GM23338 (cell line): Measurements from ENCODE around the gene ERMP1. TPM values are rescaled to one million over a fixed set of nuclear protein-coding genes. Genes with fewer than 3 reads are reported as not detected.
A peak's percentile ranks its signal among the peaks of the same experiment; 100 is the strongest.

Source experiments
- ATAC-seq: fragments of 200-7000 bp; cut with Tn5 transposase; 3 replicates; pipeline ENCODE4 v1.9.1; 2020
- DNase-seq: peaks from one replicate; pipeline ENCODE4 v3.0.0-alpha.2; 2015; ENCODE audit warnings: low spot score
- H2AFZ ChIP-seq: fragments of 200-600 bp; sonication (generic); 2 replicates; pipeline ENCODE4 v1.8.0; 2016; ENCODE audit warnings: antibody characterized with exemption, mild to moderate bottlenecking, moderate library complexity
- H3F3A ChIP-seq: fragments of 200-600 bp; sonication (generic); replicated peaks from 2 replicates; pipeline ENCODE4 v1.8.0; 2017; ENCODE audit warnings: antibody characterized with exemption, mixed run types, low read depth
- H3K27ac ChIP-seq: fragments of 200-600 bp; sonication (generic); 2 replicates; pipeline ENCODE4 v1.6.1; 2016; ENCODE audit warnings: low read depth
- H3K27me3 ChIP-seq: fragments of 200-600 bp; sonication (generic); 2 replicates; pipeline ENCODE4 v1.8.0; 2016; ENCODE audit warnings: mild to moderate bottlenecking, mixed run types, moderate library complexity; ENCODE audit not compliant: insufficient read depth
- H3K36me3 ChIP-seq: fragments of 200-600 bp; sonication (generic); 2 replicates; pipeline ENCODE4 v1.8.0; 2016; ENCODE audit warnings: mild to moderate bottlenecking; ENCODE audit not compliant: insufficient read depth
- H3K4me1 ChIP-seq: fragments of 200-600 bp; sonication (generic); 2 replicates; pipeline ENCODE4 v1.8.0; 2016; ENCODE audit warnings: mild to moderate bottlenecking, moderate library complexity; ENCODE audit not compliant: insufficient read depth
- H3K4me2 ChIP-seq: fragments of 200-600 bp; sonication (generic); 2 replicates; pipeline ENCODE4 v1.7.1; 2017; ENCODE audit warnings: mixed run types
- H3K4me3 ChIP-seq: fragments of 200-600 bp; sonication (generic); 2 replicates; pipeline ENCODE4 v1.6.1; 2016; ENCODE audit warnings: mixed run types
- H3K79me2 ChIP-seq: fragments of 200-600 bp; sonication (generic); replicated peaks from 2 replicates; pipeline ENCODE4 v1.8.0; 2017; ENCODE audit warnings: mild to moderate bottlenecking; ENCODE audit not compliant: insufficient read depth
- H3K9me2 ChIP-seq: fragments of 200-600 bp; sonication (generic); 2 replicates; pipeline ENCODE4 v1.8.0; 2017; ENCODE audit not compliant: insufficient read depth
- H4K20me1 ChIP-seq: fragments of 200-600 bp; sonication (generic); replicated peaks from 2 replicates; pipeline ENCODE4 v1.8.0; 2017; ENCODE audit warnings: mild to moderate bottlenecking; ENCODE audit not compliant: insufficient read depth
- H3K27ac Mint-ChIP-seq: 2 replicates; pipeline ENCODE4 v1.8.0; 2020; ENCODE audit warnings: inconsistent platforms, mild to moderate bottlenecking, moderate library complexity, mixed read lengths
- H3K27me3 Mint-ChIP-seq: 3 replicates; pipeline ENCODE4 v1.8.0; 2022; ENCODE audit warnings: low read depth, mild to moderate bottlenecking, moderate library complexity, mixed read lengths, inconsistent platforms; ENCODE audit not compliant: insufficient read depth, poor library complexity
- H3K36me3 Mint-ChIP-seq: 3 replicates; pipeline ENCODE4 v1.8.0; 2021; ENCODE audit warnings: low read depth, mild to moderate bottlenecking, inconsistent platforms, moderate library complexity, mixed read lengths
- H3K4me1 Mint-ChIP-seq: 3 replicates; pipeline ENCODE4 v1.8.0; 2020; ENCODE audit warnings: mild to moderate bottlenecking, inconsistent platforms, mixed read lengths
- H3K4me3 Mint-ChIP-seq: 3 replicates; pipeline ENCODE4 v1.8.0; 2021; ENCODE audit warnings: moderate library complexity, mild to moderate bottlenecking, inconsistent platforms, mixed read lengths
- H3K9me3 Mint-ChIP-seq: 3 replicates; pipeline ENCODE4 v1.8.0; 2020; ENCODE audit warnings: moderate library complexity, mild to moderate bottlenecking, inconsistent platforms, mixed read lengths
- JUNB ChIP-seq: IDR thresholded peaks from one replicate; pipeline ENCODE4 v1.6.1; 2016; ENCODE audit warnings: antibody characterized with exemption; ENCODE audit not compliant: unreplicated experiment
- STAT1 ChIP-seq: IDR thresholded peaks from one replicate; pipeline ENCODE4 v1.6.1; 2016; ENCODE audit warnings: antibody characterized with exemption; ENCODE audit not compliant: unreplicated experiment
- polyA plus RNA-seq: library from polyadenylated mRNA; unstranded; fragments of >200 nt; fragmentation: Nextera tagmentation; extraction: Ambion mirVana; gene quantifications from 2 replicates; pipeline ENCODE4 v1.2.1, GENCODE V29; 2016
- total RNA-seq: library from RNA; depleted of rRNA; stranded (reverse); fragments of >200 nt; shearing (Covaris generic); gene quantifications from 2 replicates; pipeline ENCODE4 v1.2.3, GENCODE V29; 2014
- TF ChIP-seq, protein P1 (sequence below): fragments of 250-450 bp; sonication (Bioruptor Pico); IDR thresholded peaks from 2 replicates; pipeline ENCODE4 v1.5.0; 2020; ENCODE audit warnings: mild to moderate bottlenecking, moderate library complexity
- TF ChIP-seq, protein P2 (sequence below): IDR thresholded peaks from one replicate; pipeline ENCODE4 v1.6.1; 2018; ENCODE audit warnings: antibody characterized with exemption; ENCODE audit not compliant: unreplicated experiment

Gene ERMP1
- total and polyA plus RNA-seq, 2 experiments from 2014 or later: 5.3 to 23.4 TPM

DNA sequence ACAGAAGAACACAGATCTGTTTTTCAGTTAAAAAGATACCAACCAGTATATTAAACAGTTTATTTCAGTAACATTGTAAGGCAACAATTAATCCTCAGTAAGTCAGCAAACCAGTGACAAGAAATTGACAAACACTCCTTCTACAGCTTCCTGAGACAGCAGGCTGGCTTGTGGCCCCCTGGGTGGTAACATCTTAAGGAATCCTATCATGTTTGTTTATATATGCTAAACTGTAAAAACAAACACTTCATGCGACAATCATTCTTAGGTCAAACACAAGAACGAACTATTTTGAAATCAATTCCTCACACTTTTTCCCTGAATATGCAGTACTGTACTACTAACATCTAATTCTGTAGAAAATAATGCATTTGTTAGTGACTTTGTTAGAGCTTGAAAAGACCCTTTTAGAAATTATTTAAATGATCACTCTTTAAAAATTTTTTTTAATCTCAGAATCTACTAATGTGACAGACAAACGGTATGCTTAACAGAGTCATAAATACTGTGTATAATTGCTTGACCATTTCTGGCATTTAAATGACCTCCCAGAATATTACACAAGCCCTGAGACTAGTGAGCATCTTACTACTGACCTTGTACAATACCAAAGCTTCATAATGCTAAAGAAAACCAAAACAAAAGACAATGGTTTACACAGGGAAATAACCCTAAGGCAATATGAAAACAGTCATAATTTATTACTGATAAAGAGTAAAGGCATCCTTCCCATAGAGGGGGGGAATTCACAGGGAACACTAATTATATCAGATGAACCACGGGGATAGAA is 48.2 kb downstream of the ERMP1 start (continued):
- TF ChIP-seq, protein P1, sequence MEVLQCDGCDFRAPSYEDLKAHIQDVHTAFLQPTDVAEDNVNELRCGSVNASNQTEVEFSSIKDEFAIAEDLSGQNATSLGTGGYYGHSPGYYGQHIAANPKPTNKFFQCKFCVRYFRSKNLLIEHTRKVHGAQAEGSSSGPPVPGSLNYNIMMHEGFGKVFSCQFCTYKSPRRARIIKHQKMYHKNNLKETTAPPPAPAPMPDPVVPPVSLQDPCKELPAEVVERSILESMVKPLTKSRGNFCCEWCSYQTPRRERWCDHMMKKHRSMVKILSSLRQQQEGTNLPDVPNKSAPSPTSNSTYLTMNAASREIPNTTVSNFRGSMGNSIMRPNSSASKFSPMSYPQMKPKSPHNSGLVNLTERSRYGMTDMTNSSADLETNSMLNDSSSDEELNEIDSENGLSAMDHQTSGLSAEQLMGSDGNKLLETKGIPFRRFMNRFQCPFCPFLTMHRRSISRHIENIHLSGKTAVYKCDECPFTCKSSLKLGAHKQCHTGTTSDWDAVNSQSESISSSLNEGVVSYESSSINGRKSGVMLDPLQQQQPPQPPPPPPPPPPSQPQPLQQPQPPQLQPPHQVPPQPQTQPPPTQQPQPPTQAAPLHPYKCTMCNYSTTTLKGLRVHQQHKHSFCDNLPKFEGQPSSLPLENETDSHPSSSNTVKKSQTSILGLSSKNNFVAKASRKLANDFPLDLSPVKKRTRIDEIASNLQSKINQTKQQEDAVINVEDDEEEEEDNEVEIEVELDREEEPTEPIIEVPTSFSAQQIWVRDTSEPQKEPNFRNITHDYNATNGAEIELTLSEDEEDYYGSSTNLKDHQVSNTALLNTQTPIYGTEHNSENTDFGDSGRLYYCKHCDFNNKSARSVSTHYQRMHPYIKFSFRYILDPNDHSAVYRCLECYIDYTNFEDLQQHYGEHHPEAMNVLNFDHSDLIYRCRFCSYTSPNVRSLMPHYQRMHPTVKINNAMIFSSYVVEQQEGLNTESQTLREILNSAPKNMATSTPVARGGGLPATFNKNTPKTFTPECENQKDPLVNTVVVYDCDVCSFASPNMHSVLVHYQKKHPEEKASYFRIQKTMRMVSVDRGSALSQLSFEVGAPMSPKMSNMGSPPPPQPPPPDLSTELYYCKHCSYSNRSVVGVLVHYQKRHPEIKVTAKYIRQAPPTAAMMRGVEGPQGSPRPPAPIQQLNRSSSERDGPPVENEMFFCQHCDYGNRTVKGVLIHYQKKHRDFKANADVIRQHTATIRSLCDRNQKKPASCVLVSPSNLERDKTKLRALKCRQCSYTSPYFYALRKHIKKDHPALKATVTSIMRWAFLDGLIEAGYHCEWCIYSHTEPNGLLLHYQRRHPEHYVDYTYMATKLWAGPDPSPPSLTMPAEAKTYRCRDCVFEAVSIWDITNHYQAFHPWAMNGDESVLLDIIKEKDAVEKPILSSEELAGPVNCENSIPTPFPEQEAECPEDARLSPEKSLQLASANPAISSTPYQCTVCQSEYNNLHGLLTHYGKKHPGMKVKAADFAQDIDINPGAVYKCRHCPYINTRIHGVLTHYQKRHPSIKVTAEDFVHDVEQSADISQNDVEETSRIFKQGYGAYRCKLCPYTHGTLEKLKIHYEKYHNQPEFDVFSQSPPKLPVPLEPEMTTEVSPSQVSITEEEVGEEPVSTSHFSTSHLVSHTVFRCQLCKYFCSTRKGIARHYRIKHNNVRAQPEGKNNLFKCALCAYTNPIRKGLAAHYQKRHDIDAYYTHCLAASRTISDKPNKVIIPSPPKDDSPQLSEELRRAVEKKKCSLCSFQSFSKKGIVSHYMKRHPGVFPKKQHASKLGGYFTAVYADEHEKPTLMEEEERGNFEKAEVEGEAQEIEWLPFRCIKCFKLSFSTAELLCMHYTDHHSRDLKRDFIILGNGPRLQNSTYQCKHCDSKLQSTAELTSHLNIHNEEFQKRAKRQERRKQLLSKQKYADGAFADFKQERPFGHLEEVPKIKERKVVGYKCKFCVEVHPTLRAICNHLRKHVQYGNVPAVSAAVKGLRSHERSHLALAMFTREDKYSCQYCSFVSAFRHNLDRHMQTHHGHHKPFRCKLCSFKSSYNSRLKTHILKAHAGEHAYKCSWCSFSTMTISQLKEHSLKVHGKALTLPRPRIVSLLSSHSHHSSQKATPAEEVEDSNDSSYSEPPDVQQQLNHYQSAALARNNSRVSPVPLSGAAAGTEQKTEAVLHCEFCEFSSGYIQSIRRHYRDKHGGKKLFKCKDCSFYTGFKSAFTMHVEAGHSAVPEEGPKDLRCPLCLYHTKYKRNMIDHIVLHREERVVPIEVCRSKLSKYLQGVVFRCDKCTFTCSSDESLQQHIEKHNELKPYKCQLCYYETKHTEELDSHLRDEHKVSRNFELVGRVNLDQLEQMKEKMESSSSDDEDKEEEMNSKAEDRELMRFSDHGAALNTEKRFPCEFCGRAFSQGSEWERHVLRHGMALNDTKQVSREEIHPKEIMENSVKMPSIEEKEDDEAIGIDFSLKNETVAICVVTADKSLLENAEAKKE (CRISPR knock-in tag): no peak
- TF ChIP-seq STAT1 (no peak), JUNB (no peak)

DNA sequence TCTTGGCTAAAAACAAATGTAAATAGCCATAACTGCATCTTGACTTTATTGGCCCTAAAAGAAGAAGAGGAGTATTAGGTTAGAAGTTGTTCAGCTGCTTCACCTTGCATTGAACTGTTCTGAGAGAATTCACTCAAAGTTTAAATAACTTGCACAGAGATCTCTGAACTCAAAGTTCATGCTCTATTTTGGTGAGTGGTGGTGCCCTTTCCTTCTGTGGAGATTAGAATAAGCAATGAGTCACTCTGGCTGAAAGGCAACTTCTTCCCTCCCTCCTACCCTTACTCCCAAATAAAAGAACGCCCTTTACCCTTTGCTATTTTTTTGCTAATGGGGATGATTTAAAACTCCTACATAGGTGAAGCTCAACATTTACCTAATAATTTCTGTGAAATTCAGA is 48.9 kb downstream of the ERMP1 start:
- Histone ChIP-seq H2AFZ (no peak overlapping the region), H3K4me3 (no peak overlapping the region), H3K36me3 (peaks cover 18% of the 10 kb centered on the region; the same call in 1 of the 2 replicates), H3K9me2 (no peaks in the 10 kb centered on the region), H4K20me1 (no peaks in the 10 kb centered on the region), H3K79me2 (0 out of 2 replicates have a peak, but pooled peaks cover 5% of the 10 kb centered on the region), H3K4me2 (peak overlapping the region; percentile 16; the same call in 1 of the 2 replicates), H3K27ac (no peak overlapping the region), H3F3A (no peaks in the 10 kb centered on the region), H3K4me1 (no peaks in the 10 kb centered on the region), H3K27me3 (no peaks in the 10 kb centered on the region)
- H3K9me3 Mint-ChIP-seq: peaks cover 50% of the 10 kb centered on the region
- H3K36me3 Mint-ChIP-seq: peaks cover 58% of the 10 kb centered on the region
- H3K27me3 Mint-ChIP-seq: peaks cover 9% of the 10 kb centered on the region
- no peak overlapping the region for H3K27ac Mint-ChIP-seq
- H3K4me3 Mint-ChIP-seq: no peak overlapping the region
- DNase-seq: no peak
- H3K4me1 Mint-ChIP-seq: peaks cover 8% of the 10 kb centered on the region
- no peak for ATAC-seq
- TF ChIP-seq, protein P2, sequence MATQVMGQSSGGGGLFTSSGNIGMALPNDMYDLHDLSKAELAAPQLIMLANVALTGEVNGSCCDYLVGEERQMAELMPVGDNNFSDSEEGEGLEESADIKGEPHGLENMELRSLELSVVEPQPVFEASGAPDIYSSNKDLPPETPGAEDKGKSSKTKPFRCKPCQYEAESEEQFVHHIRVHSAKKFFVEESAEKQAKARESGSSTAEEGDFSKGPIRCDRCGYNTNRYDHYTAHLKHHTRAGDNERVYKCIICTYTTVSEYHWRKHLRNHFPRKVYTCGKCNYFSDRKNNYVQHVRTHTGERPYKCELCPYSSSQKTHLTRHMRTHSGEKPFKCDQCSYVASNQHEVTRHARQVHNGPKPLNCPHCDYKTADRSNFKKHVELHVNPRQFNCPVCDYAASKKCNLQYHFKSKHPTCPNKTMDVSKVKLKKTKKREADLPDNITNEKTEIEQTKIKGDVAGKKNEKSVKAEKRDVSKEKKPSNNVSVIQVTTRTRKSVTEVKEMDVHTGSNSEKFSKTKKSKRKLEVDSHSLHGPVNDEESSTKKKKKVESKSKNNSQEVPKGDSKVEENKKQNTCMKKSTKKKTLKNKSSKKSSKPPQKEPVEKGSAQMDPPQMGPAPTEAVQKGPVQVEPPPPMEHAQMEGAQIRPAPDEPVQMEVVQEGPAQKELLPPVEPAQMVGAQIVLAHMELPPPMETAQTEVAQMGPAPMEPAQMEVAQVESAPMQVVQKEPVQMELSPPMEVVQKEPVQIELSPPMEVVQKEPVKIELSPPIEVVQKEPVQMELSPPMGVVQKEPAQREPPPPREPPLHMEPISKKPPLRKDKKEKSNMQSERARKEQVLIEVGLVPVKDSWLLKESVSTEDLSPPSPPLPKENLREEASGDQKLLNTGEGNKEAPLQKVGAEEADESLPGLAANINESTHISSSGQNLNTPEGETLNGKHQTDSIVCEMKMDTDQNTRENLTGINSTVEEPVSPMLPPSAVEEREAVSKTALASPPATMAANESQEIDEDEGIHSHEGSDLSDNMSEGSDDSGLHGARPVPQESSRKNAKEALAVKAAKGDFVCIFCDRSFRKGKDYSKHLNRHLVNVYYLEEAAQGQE: no peak
- TF ChIP-seq, protein P1 (CRISPR knock-in tag): no peak
